Measurements from ENCODE around the gene CCNC.
"Not testable (repeated sequence)": the region's sequence is repeated elsewhere in the genome, so short reads cannot be mapped to it uniquely, and the experiment has no call there.

The CCNC gene

GRCh38 chr6:99603421-99604165 is 35.1 kb upstream of the CCNC start:
- DNase-seq: no peak

DNA sequence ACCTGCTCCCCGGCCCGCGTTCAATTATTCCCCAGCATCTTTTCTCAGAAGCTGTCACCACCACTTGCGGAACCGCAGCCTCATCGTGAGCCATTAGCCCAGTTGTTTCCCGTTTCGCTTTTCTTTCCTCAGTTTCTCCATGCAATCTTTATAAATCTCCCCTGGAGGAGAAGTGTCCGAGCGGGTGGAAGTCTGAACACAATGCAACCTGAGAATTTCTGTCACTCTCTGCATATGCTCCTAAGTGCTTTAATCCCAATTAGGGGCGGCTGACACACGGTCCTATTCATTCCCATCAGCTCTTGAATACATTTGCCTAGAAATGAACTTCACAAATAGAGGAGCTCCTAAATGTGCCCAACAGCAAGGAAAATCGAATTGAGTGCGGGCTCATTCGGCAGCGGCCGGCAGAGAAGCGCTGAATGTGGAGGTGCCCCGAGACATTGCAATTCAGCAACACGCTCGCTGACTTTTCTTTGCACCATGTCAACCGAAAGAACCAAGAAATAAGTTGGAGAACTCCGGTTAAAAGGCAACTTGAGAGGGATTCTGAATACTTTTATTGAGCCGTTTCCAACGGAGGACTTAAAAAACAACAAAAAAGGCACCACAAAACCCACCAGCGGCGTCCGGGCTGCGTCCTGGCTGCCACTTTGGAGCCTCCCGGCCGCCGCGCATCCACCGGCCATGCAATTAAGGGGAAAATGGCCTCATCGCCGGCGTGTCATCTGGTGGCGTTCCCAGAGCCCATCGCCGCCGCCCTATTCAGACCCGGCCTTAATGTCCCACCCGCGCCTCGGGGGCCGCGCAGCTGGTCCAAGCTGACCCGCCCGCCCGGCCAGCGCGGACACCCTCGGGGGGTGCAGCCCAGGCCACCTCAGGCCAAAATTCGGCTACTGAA is 34.3 kb upstream of the CCNC start:
- DNase-seq: no peak

- DNase-seq: not testable (repeated sequence)
Measured at GRCh38 chr6:99594696-99595095, 26.2 kb upstream of the CCNC start.

- no peak for DNase-seq
Measured at GRCh38 chr6:99592900-99593299, 24.4 kb upstream of the CCNC start.

GRCh38 chr6:99591673-99592364 is 23.4 kb upstream of the CCNC start:
- DNase-seq: no peak

GRCh38 chr6:99590728-99591672 is 22.5 kb upstream of the CCNC start:
- no peak for DNase-seq

DNA sequence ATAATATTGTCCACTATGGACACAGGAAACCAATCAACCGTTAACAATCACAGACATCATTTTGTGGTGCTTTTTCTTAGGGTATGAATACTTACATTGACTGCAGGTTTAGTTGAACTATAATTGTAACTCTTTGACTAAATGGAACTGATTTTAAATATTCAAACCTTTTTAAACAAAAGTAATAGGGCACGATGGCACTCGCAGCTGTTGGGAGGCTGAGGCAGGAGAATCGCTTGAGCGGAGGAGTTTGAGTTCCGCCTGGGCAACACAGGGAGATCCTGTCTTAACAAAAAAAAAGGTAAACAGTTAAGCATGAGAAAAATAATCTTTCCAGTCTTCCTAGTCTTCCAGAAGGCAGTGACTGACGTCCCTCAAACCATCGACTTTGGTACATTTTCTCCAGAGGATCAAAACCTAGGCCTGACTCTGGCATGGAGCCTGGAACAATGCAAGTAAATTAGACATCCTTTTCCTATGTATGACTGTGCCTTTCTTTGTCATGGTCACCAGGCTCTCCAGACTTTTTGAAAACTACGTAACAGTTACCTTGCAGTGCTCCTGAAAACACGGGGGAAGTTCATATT is 21.5 kb upstream of the CCNC start:
- no peak for DNase-seq

- no peak for DNase-seq
Measured at GRCh38 chr6:99589290-99589672, 20.8 kb upstream of the CCNC start.

DNA sequence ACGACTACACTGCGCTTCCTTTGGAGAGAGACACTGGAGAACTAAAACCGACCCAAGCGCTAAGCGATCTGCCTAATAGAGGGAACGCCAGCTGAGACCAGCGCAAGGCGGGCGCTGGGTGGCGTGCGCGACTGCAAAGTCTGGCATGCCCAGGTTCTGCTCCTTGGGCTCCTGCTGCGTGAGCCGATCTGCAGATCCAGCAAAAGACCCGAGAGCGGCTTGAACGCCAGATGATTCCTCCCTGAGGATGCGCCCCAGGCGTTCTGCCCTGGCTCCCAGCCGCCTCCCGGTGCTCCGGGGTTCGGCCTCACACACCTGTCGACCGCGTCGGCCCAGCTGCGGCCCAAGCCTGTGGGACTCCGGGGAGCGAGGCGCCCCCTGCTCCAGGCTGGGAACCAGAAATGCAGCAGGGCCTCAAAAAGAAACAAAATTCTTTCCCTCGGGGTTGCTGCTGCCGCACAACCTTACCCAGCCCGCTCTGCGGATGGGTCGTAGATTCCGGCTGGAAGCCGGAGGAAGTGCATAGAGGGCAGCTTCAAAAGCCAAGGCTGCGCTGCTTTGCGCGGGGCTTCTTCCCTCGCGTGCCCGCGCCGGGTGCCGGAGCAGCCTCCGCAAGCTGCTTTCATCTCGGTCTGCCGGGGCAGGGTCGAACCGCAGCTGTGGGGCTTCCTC is 20.3 kb upstream of the CCNC start:
- peak in 3 of 5 experiments; percentile 27 to 76 (median 47) for DNase-seq

DNA sequence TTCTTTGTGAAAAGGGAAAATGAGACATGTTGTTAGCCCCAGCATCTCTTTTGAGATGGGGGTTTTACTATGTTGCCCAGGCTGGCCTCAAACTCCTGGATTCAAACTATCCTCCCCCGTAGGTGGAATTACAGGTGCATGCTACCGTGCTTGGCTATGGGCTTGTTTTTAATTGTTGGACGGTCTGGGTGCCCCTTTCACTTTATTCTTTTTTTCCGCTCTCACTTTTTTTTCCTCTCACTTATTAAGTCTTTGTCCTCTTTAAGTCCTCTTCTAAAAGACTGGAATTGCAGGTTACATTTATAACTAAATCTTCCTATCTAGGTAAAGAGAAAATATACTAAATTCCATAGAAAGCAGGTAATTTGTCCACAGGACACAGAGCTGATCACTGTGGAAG is 19.3 kb upstream of the CCNC start:
- DNase-seq: no peak

DNA sequence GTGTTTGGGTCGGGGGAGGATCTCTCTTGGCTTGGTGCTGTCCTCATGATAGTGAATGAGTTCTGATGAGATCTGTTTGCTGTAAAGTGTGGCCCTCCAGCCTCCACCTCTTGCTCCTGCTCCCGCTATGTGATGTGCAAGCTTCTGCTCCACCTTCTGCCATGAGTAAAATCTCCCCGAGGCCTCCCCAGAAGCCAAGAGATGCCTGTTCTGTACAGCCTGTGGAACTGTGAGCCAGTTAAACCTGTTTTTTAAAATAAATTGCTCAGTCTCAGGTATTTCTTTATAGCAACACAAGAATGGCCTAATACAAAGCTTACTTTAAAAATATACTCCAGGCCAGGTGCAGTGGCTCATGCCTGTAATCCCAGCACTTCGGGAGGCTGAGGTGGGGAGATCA is 11.3 kb upstream of the CCNC start:
- no peak for DNase-seq

DNA sequence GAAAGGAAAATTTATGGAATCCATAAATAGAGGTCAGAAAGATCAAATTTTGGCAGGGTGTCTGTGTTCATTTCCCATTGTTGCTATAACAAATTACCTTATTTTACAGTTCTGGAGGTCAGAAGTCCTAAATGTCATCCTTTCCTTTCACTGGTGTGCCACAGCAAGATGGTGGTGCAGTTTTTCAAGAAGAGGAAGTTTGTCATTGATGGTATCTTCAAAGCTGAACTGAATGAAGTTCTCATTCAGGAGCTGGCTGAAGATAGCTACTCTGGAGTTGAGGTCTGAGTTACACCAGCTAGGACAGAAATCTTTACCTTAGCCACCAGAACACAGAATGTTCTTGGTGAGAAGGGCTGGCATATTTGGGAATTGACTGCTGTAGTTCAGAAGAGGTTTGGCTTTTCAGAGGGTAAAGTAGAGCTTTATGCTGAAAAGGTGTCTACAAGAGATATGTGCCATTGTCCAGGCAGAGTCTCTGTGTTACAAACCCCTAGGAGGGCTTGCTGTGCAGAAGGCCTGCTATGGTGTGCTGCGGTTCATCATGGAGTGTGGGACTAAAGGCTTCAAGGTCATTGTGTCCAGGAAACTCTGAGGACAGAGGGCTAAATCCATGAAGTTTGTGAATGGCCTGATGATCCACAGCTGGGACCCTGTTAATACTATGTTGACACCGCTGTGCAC is 7.2 kb upstream of the CCNC start:
- no peak for DNase-seq

DNA sequence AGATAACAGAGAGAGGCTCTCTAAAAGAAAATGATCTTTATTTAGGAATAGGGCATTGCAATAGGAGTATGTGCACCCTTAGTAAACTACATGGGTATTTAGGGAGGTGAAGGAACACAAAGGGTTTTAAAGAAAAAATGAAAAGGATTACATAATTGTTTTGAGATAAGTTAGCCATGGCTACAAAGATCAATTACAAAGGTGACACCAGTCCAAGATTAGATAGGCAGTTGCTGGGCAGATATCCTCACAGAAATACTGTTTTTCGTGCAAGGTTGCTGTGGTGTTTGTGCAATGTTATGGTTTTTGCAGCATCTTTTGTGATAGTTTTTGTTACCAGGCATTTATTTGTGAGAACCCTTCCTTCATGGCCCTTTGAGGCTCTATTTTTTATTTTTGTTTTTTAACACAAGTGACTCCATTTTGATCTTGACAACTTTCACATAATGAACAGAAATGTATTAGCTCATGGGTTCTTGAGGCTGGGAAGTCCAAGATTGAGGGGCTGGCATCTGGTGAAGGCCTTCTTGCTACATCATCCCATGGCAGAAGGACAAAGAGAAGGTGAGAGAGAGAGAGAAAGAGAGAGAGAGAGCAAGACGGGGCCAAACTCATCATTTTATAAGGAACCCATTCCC is 5.6 kb upstream of the CCNC start:
- no peak for DNase-seq

GRCh38 chr6:99563056-99563723 is 5.3 kb downstream of the CCNC start:
- no peak for DNase-seq

DNA sequence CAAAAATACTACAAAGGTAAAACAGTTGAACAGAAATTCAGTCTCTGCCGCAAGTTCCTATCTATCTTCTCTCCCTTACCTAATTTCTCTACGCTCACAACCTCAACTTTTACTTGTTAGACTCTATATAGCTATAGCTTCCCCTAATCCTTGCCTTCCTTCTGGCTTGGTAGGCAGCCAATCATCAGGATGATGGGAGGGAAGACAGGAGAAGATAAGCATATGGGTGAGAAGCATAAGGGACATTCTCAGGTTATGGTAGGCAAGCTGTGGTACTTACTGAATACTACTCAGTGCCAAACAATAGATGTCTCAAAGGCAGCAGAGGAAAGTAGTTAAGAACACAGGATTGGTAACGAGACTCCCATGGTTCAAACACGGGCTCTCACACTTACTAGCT is 7.8 kb downstream of the CCNC start:
- DNase-seq: no peak

DNA sequence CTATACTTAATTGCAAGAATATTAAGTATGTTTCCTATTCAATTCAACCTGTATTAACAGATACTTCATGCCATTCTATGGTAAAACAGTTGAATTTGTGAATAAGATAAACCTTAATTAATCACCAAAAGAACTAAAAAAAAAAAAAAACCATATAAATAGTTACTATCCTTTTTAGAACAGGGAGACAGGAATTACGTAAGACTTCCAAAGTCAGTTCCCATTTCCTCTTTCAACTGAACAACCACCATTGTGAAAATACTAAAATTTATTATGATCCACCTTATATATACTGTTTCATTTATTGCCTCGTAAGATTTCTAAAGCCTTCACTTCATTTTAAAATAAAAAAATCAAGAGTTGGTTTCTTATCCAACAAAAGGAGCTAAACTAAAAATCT is 9.4 kb downstream of the CCNC start:
- no peak for DNase-seq

DNA sequence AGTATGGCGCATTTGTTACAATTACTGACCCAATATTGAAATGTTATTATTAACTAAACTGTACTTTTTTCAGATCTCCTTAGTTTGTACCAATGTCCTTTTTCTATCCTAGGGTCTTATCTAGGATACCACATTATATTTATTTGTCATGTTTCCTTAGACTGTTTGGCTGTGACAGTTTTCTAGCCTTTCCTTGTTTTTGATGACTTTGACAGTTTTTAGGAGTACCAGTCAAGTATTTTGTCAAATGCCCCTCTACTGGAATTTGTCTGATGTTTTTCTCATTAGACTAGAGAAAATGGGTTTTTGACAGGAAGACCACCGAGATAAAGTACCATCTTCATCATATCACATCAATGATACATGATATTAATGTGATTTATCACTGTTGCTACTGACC is 14.6 kb downstream of the CCNC start:
- DNase-seq: no peak

- DNase-seq: no peak
Measured at GRCh38 chr6:99550046-99550748, 18.3 kb downstream of the CCNC start.

- no peak for DNase-seq
Measured at GRCh38 chr6:99548706-99549105, 19.8 kb downstream of the CCNC start.
